MM.1S (cell line): ENCODE results near the gene FANCE.

Experiments used
- DNase-seq: peaks from one replicate; pipeline ENCODE4 v3.0.0-alpha.2; 2015
- H2AFZ ChIP-seq: fragments of 300-600 bp; sonication (generic); 2 replicates; pipeline ENCODE4 v1.6.0; 2016; ENCODE audit warnings: antibody characterized with exemption, low read length
- H3F3A ChIP-seq: fragments of 300-600 bp; sonication (generic); 2 replicates; pipeline ENCODE4 v1.6.1; 2016; ENCODE audit warnings: mild to moderate bottlenecking, antibody characterized with exemption, low read length, moderate library complexity, mixed read lengths; ENCODE audit not compliant: insufficient read depth
- H3K27ac ChIP-seq: fragments of 300-600 bp; sonication (generic); 2 replicates; pipeline ENCODE4 v1.5.1; 2016; ENCODE audit warnings: mild to moderate bottlenecking, low read length
- H3K27me3 ChIP-seq: fragments of 300-600 bp; sonication (generic); replicated peaks from 2 replicates; pipeline ENCODE4 v1.6.0; 2016; ENCODE audit warnings: low read length; ENCODE audit not compliant: insufficient read depth
- H3K36me3 ChIP-seq: fragments of 300-600 bp; sonication (generic); replicated peaks from 2 replicates; pipeline ENCODE4 v1.6.1; 2016; ENCODE audit warnings: mild to moderate bottlenecking, low read length, mixed read lengths; ENCODE audit not compliant: insufficient read depth
- H3K4me1 ChIP-seq: fragments of 300-600 bp; sonication (generic); 2 replicates; pipeline ENCODE4 v1.6.1; 2016; ENCODE audit warnings: low read length, mixed read lengths
- H3K4me2 ChIP-seq: fragments of 300-600 bp; sonication (generic); 2 replicates; pipeline ENCODE4 v1.6.0; 2016; ENCODE audit warnings: low read depth, low read length
- H3K4me3 ChIP-seq: fragments of 300-600 bp; sonication (generic); 2 replicates; pipeline ENCODE4 v1.5.1; 2016; ENCODE audit warnings: low read length, mixed read lengths
- H3K79me2 ChIP-seq: fragments of 300-600 bp; sonication (generic); 2 replicates; pipeline ENCODE4 v1.6.1; 2016; ENCODE audit warnings: mixed run types, low read length, mixed read lengths
- H3K9ac ChIP-seq: fragments of 300-600 bp; sonication (generic); 2 replicates; pipeline ENCODE4 v1.6.1; 2016; ENCODE audit warnings: low read length, mixed read lengths
- H3K9me2 ChIP-seq: fragments of 300-600 bp; sonication (generic); replicated peaks from 2 replicates; pipeline ENCODE4 v1.6.1; 2016; ENCODE audit warnings: mild to moderate bottlenecking, low read length, mixed read lengths; ENCODE audit not compliant: insufficient read depth
- H3K9me3 ChIP-seq: fragments of 300-600 bp; sonication (generic); replicated peaks from 2 replicates; pipeline ENCODE4 v1.6.1; 2016; ENCODE audit warnings: mild to moderate bottlenecking, low read length, mixed read lengths; ENCODE audit not compliant: insufficient read depth
- H4K20me1 ChIP-seq: fragments of 300-600 bp; sonication (generic); 2 replicates; pipeline ENCODE4 v1.6.1; 2016; ENCODE audit warnings: mild to moderate bottlenecking, low read length, moderate library complexity, mixed read lengths; ENCODE audit not compliant: insufficient read depth
- CTCF ChIP-seq: fragments of 300-600 bp; sonication (generic); IDR thresholded peaks from 2 replicates; pipeline ENCODE4 v1.5.1; 2016; ENCODE audit warnings: antibody characterized with exemption, low read length, mixed read lengths
- EZH2 ChIP-seq: fragments of 300-600 bp; sonication (generic); optimal IDR thresholded peaks from 2 replicates; pipeline ENCODE3; 2017; ENCODE audit warnings: low read depth, mild to moderate bottlenecking, antibody characterized with exemption, low read length, mixed read lengths
- EZH2phosphoT487 ChIP-seq: fragments of 300-600 bp; sonication (generic); IDR thresholded peaks from 2 replicates; pipeline ENCODE4 v1.6.1; 2018; ENCODE audit warnings: antibody characterized with exemption, low read length

The FANCE gene

DNA sequence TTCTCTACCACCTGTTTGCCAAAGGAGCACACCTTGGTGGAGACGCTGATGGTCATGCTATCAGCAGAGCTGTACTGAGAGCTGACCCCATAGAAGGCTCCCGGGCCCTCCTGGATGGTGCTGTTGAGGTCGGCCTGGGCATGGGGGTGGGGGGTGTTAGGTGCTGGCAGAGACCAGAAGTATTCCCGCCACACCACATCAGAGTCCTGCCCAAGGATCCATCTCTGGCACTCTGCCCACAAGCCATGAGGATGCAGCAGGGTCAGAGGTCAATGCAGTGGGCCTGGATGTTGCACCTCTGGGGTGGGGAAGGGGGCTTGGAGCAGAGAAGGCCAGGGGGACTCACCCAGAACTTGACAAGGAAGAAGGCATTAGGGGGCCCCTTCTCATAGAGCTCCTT is 23.4 kb downstream of the FANCE start:
- Histone ChIP-seq H3K27ac (no peak overlapping the region), H3K9me3 (no peaks in the 10 kb centered on the region), H2AFZ (no peak overlapping the region), H3F3A (peaks cover 36% of the 10 kb centered on the region), H3K4me2 (no peak overlapping the region), H3K4me3 (no peak overlapping the region), H3K9ac (no peak overlapping the region), H3K9me2 (no peaks in the 10 kb centered on the region), H3K36me3 (peaks cover 4% of the 10 kb centered on the region; the same call in 1 of the 2 replicates), H3K27me3 (no peaks in the 10 kb centered on the region), H3K4me1 (no peaks in the 10 kb centered on the region; the same call in 1 of the 2 replicates), H4K20me1 (peaks cover 19% of the 10 kb centered on the region), H3K79me2 (peaks cover 12% of the 10 kb centered on the region)
- no peak for DNase-seq
- TF ChIP-seq CTCF = no peak
- TF ChIP-seq EZH2phosphoT487 = no peak
- TF ChIP-seq EZH2 = no peak

- DNase-seq = no peak
- Histone ChIP-seq H3F3A (peaks cover 32% of the 10 kb centered on the region), H3K79me2 (peaks cover 8% of the 10 kb centered on the region), H3K9me3 (no peaks in the 10 kb centered on the region), H2AFZ (no peak overlapping the region), H3K27me3 (no peaks in the 10 kb centered on the region), H4K20me1 (peaks cover 15% of the 10 kb centered on the region), H3K4me2 (no peak overlapping the region), H3K36me3 (peaks cover 4% of the 10 kb centered on the region; the same call in 1 of the 2 replicates), H3K9me2 (no peaks in the 10 kb centered on the region), H3K4me1 (no peaks in the 10 kb centered on the region; the same call in 1 of the 2 replicates), H3K4me3 (no peak overlapping the region), H3K9ac (no peak overlapping the region), H3K27ac (no peak overlapping the region)
- TF ChIP-seq EZH2phosphoT487 = no peak
- no peak for TF ChIP-seq EZH2
- no peak for TF ChIP-seq CTCF
These were observed 23.9 kb downstream of the FANCE start for GRCh38 chr6:35476004-35476403.

DNA sequence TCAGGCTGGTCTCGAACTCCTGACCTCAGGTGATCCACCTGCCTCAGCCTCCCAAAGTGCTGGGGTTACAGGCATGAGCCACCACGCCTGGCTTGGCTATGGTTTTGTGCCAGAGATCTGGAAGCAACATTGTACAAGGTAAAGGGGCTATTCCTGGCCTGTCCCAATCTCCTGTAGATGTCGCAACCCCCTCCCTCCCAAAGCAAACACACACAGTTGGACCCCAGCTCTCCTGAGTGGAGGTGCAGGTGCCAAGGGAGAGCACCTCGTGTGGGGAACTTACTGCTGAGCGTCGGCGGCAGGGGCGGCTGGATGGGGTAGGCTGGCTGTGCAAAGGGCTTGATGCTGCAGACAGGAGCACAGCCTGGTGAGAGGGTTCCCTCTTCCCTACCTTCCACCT is 24.9 kb downstream of the FANCE start:
- no peaks in the 10 kb centered on the region for H3K27me3 ChIP-seq
- TF ChIP-seq EZH2phosphoT487 (no peak), EZH2 (no peak), CTCF (no peak)
- no peak overlapping the region for H2AFZ ChIP-seq
- 0 out of 2 replicates have a peak, but pooled peaks cover 3% of the 10 kb centered on the region for H3K79me2 ChIP-seq
- H3K4me1 ChIP-seq = no peaks in the 10 kb centered on the region
- H3K9me2 ChIP-seq = no peaks in the 10 kb centered on the region
- H4K20me1 ChIP-seq = peaks cover 7% of the 10 kb centered on the region; the same call in 1 of the 2 replicates
- H3K4me3 ChIP-seq = no peak overlapping the region
- H3F3A ChIP-seq = peaks cover 22% of the 10 kb centered on the region
- no peak overlapping the region for H3K9ac ChIP-seq
- no peak overlapping the region for H3K27ac ChIP-seq
- no peaks in the 10 kb centered on the region for H3K36me3 ChIP-seq
- H3K9me3 ChIP-seq = no peaks in the 10 kb centered on the region
- H3K4me2 ChIP-seq = no peak overlapping the region
- no peak for DNase-seq
